Measurements from ENCODE around the gene ZNF648.
"Not testable (repeated sequence)": the region's sequence is repeated elsewhere in the genome, so short reads cannot be mapped to it uniquely, and the experiment has no call there.

ZNF648 gene

DNA sequence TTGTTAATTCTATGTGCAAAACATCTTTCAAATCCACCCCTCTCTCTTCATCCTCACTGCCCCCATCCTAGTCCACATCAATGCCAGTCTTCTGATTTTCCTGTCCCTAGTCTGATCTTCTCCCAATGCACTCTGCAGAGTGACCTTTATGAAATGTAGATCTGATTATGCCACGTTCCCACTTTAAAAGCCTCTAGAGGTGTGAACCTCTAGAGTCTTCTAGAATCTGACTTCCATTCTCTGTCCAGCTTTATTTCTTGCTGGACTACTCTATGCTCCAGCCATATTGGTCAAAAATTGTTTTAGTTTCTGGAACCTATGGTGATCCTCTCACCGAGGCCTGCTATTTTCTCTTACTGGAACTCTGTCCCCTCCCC, 32.5 kb downstream of the ZNF648 start:
- no peak for DNase-seq (ENCODE audit: low read depth)

- no peak for DNase-seq (ENCODE audit: low read depth)
These were observed 46.2 kb downstream of the ZNF648 start for GRCh38 chr1:182015360-182015759.

DNA sequence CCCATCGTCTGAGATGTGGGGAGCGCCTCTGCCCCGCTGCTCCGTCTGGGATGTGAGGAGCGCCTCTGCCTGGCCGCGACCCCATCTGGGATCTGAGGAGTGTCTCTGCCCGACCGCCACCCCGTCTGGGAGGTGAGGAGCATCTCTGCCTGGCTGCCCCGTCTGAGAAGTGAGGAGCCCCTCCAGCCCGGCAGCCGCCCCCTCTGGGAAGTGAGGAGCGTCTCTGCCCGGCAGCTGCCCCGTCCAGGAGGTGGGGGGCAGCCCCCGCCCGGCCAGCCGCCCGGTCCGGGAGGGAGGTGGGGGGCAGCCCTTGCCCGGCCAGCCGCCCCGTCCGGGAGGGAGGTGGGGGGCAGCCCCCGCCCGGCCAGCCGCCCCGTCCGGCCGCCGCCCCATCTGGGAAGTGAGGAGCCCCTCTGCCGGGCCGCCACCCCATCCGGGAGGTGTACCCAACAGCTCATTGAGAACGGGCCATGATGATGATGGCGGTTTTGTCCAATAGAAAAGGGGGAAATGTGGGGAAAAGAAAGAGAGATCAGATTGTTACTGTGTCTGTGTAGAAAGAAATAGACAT, 50.6 kb downstream of the ZNF648 start:
- not testable (repeated sequence) for DNase-seq (ENCODE audit: low read depth)

- not testable (repeated sequence) for DNase-seq (ENCODE audit: low read depth)
These were observed 56.1 kb downstream of the ZNF648 start for GRCh38 chr1:182005398-182005797.

- DNase-seq (ENCODE audit: low read depth): no peak
These were observed 56.9 kb downstream of the ZNF648 start for GRCh38 chr1:182004601-182005000.

Measured in EH (cell line).